LNCAP (cell line): Measurements from ENCODE around the gene TNIK.

ENCODE experiments used
- CTCF ChIP-seq: fragments of 450-650 bp; IDR thresholded peaks from 2 replicates; pipeline ENCODE4 v1.5.1; 2017; ENCODE audit warnings: mild to moderate bottlenecking

The TNIK gene

GRCh38 chr3:171192176-171192854 lies 267.9 kb downstream of the TNIK start:
- TF ChIP-seq CTCF = no peak

GRCh38 chr3:171190668-171191067 lies 269.5 kb downstream of the TNIK start:
- no peak for TF ChIP-seq CTCF

- TF ChIP-seq CTCF = no peak
Observed at GRCh38 chr3:171189394-171190080, 270.7 kb downstream of the TNIK start.

GRCh38 chr3:171187706-171188290 lies 272.4 kb downstream of the TNIK start:
- TF ChIP-seq CTCF = peak; percentile 73

- TF ChIP-seq CTCF = no peak
Observed at GRCh38 chr3:171186817-171187500, 273.2 kb downstream of the TNIK start.

GRCh38 chr3:171186383-171186782 lies 273.8 kb downstream of the TNIK start:
- no peak for TF ChIP-seq CTCF

GRCh38 chr3:171185959-171186358 lies 274.2 kb downstream of the TNIK start:
- no peak for TF ChIP-seq CTCF
